DND-41 (cell line): ENCODE data around the gene CDK2AP2.

Experiments
- EZH2 ChIP-seq: IDR thresholded peaks from 3 replicates; pipeline ENCODE4 v1.6.1; 2012; ENCODE audit warnings: borderline replicate concordance, low read depth, mild to moderate bottlenecking, moderate library complexity, low read length, inconsistent platforms; ENCODE audit not compliant: severe bottlenecking
- TF ChIP-seq, protein P1 (sequence below): IDR thresholded peaks from 2 replicates; pipeline ENCODE4 v1.5.1; 2012; ENCODE audit warnings: borderline replicate concordance, low read length, moderate library complexity, mild to moderate bottlenecking; ENCODE audit not compliant: poor library complexity, severe bottlenecking; ENCODE audit errors: extremely low read depth

GRCh38 chr11:67496113-67496512 lies 11.8 kb downstream of the CDK2AP2 start:
- TF ChIP-seq, protein P1, sequence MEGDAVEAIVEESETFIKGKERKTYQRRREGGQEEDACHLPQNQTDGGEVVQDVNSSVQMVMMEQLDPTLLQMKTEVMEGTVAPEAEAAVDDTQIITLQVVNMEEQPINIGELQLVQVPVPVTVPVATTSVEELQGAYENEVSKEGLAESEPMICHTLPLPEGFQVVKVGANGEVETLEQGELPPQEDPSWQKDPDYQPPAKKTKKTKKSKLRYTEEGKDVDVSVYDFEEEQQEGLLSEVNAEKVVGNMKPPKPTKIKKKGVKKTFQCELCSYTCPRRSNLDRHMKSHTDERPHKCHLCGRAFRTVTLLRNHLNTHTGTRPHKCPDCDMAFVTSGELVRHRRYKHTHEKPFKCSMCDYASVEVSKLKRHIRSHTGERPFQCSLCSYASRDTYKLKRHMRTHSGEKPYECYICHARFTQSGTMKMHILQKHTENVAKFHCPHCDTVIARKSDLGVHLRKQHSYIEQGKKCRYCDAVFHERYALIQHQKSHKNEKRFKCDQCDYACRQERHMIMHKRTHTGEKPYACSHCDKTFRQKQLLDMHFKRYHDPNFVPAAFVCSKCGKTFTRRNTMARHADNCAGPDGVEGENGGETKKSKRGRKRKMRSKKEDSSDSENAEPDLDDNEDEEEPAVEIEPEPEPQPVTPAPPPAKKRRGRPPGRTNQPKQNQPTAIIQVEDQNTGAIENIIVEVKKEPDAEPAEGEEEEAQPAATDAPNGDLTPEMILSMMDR = no peak
- TF ChIP-seq EZH2 = no peak
